GM18858 (cell line): Measurements from ENCODE around the gene A1CF.
"Not testable (repeated sequence)": the region's sequence is repeated elsewhere in the genome, so short reads cannot be mapped to it uniquely, and the experiment has no call there.

Experiments
- ATAC-seq: cut with Tn5 transposase; IDR thresholded peaks from one replicate; pipeline ENCODE4 v1.9.1; 2021; ENCODE audit not compliant: unreplicated experiment

A1CF gene

DNA sequence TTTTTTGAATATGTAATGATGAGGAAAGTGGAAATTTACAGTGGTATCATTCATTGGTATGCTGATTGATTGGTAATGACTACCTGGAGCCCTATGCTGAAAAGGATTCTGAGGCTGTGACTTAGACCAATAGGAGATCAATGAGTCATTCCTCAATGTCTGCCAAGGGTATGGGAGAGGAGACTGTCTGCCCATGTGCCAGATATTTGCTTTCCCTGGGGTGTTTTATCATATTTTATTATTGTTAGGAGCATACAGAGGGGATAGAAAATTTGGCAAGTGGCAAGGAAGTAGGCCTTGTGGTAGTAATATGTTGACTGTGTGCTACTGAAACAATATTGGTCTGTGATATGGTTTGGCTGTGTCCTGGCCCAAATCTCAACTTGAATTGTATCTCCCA lies 90.9 kb downstream of the A1CF start:
- ATAC-seq: no peak

DNA sequence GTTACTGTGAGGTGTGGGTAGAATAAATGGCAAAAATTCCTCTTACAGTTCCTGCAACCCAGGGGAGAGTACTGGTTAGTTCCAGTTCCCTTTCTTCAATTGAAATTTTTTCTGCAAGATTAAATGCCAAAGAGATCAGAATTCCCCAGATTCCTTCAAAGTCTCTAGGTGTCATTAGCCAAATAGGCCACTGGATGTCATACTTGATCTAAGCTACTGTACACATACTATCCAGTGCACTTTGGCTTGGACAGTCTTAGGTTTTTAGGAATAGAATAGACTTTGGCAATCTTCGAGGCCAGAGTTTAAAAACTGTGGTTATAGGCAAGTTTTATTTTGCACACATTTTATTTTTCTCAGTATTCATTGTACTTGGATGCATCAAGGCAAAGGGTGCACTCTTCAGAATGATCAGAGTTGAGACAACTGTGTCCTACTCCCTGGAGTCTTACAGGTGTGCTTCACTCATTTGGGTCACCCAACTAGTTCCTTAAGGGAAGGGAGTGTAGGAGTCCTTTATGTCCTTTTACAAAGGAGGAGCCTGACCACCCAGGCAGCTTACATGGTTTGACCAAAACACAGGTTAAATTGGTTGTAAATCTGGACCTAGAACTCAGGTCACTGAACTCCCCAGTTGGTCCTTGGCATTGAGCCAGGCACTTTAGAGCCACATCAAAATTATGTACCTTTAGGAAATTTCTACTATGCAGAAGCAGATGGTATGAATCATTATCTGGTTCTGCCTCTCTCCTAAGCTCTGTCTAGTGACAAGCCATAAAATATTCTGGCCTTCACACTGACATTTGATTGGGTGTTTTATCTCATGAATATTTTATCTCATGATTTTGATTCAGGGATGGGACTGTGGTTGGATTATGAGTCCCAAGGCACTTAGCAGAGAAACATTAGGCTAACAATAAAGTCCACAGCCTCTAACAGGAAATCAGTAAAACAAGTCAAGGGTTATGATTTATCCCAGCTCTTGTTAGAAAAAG lies 96.2 kb downstream of the A1CF start:
- no peak for ATAC-seq

DNA sequence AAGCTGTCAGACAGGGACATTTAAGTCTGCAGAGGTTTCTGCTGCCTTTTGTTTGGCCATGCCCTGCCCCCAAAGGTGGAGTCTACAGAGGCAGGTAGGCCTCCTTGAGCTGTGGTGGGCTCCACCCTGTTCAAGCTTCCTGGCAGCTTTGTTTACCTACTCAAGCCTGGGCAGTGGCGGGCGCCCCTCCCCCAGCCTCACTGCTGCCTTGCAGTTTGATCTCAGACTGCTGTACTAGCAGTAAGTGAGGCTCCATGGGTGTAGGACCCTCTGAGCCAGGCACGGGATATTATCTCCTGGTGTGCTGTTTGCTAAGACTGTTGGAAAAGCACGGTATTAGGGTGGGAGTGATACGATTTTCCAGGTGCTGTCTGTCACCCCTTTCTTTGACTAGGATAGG lies 97.5 kb downstream of the A1CF start:
- ATAC-seq: not testable (repeated sequence)

DNA sequence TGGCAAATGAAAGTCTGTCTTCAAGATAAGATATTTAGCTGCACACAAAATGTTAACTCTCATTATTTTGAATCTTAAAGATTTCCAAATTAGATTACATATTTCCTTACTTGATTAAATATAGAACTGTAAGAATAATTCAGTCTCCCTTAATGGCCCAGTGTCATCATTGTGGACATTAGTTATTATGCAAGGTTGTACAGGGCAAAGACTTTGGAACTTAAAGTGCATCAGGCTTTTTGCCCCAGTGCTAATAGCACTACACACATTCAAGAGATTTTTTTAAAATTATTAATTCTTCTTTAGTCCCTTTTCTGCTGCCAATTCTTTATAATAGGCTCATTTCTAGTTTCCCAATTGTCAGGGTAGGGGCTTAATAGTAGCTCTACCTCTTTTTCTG lies 103.4 kb downstream of the A1CF start:
- not testable (repeated sequence) for ATAC-seq

DNA sequence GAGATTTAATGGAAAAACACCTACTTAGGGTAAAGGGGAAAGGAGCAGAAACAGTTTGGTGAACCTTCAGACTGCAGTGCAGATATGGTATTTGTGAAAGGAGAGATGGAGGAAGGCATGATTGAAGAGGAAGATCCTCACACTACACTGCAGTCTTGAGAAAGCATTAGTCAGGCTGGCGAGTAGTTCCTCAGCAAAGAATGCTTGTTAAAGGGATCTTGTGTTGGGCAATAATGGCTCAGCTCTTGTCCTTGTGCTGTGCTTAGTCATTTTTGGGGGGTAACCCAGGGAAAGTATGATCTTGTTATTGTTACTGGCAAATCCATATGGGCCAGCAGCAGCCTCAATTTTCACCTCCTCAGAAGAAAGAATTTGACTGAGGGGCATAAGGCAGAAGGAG lies 105.4 kb downstream of the A1CF start:
- ATAC-seq: not testable (repeated sequence)

DNA sequence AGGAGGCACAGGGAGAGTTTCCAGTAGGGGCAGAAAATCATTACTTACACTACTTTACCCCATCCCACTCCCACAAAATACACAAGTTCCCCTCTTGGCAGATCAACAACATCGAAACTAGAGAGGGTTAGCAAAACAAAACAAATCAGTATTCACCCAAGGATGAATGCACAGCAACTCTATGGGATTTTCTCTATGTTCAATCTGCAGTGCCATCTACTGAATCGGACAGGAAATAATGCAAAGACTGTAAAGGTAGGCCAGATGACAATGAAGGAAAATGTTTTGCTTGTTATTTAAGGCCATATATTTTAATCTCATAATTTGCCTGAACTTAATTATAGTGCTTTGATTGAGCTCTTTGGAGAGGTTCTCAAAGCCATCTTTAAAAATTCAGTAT lies 110.6 kb downstream of the A1CF start:
- not testable (repeated sequence) for ATAC-seq

DNA sequence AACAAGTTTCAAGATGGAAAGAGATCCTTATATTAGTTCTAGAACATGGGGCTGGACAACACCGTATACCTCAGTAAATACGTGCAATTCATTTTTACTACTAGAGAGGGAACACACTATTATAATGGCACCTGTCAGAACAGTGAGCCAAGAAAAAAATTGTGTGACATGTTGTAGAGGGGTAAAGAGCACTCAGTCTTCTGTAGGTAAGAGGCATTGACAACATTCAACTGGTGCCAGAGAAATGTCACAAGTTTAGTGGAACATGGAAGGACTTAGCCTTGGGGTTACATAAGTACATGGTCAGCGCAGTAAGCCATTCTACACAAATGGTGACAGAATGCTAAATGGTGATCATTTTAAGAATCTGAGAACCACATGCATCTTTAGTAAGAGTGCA lies 113.4 kb downstream of the A1CF start:
- ATAC-seq: not testable (repeated sequence)

DNA sequence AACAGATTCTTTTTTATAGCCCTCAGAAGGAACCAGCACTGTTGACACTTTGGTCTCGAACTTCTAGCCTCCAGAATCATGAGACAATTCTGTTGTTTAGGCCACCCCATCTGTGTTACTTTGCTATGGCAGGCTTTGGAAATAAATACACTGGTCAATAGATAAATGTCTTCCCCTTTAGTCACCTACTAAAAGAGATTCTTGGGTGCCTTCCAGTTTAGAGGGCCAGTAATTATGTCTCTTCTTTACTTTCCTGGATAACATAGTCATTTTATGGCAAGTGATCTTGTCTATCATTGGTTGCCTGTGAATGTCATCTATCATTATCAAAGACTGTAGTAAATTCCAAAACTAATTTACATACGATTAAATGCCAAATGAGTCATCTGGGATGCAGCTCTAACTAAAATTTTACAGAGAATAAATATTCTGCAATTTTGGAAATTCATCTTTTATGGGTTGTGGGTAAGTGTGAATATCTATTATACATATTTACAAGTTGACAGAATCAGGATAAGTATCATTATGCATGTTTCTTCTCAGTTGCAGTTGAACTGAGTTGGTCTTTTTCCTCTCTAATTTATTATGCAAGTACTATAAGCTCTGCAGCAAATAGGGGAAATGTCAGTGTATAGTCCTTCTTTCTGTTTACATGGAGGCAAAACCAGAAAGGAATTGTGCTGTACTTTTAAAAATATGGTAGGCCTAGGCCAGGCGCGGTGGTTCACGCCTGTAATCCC lies 118.5 kb downstream of the A1CF start:
- not testable (repeated sequence) for ATAC-seq
